Measurements from ENCODE around the gene SCAMP4.

GRCh38 chr19:1942078-1942933 lies 37.1 kb downstream of the SCAMP4 start:
- TF ChIP-seq EZH2 (IDR thresholded peaks at IDR 0.05; ENCODE audit: borderline replicate concordance, low read length) (no peak), CTCF (IDR thresholded peaks at IDR 0.05; ENCODE audit: low read length) (no peak)

Measured in OCI-LY1 (cell line).